Endothelial cell of umbilical vein (primary cell): Measurements from ENCODE around the gene SSC5D. TPM values are rescaled to one million over a fixed set of nuclear protein-coding genes. Genes with fewer than 3 reads are reported as not detected.
A peak's percentile ranks its signal among the peaks of the same experiment; 100 is the strongest.

Experiments used
- Bru-seq: library from RNA; stranded (reverse); fragments of 400-500 nt; gene quantifications from one replicate; lab custom pipeline; 2021; lab: Mats Ljungman, UMichigan
- BruChase-seq, 2 experiments: library from RNA; stranded (reverse); fragments of 400-500 nt; gene quantifications; one replicate each; lab custom pipeline; 2021; lab: Mats Ljungman, UMichigan
- BruUV-seq: library from RNA; stranded (reverse); fragments of 400-500 nt; replicated peaks from 2 replicates; lab custom pipeline; 2021; lab: Mats Ljungman, UMichigan
- CTCF ChIA-PET: fragments of 300-600, 350-600 bp; sonication (Branson Sonifier 250); formaldehyde crosslinking; loops from one replicate; lab custom pipeline; 2021; ENCODE audit warnings: antibody characterized with exemption, inconsistent platforms; lab: Charles Lee
- POLR2A ChIA-PET: fragments of 300-600, 350-600 bp; sonication (Branson Sonifier 250); formaldehyde crosslinking; loops from one replicate; lab custom pipeline; 2021; ENCODE audit warnings: antibody characterized with exemption, inconsistent platforms; lab: Charles Lee
- DNase-seq: peaks from one replicate; pipeline ENCODE4 v3.0.0-alpha.2; 2011; ENCODE audit warnings: low read depth, low spot score
- FAIRE-seq: peaks from 2 replicates; lab custom pipeline; 2011; peaks lifted over from hg19 to GRCh38; lab: Jason Lieb, UNC
- H2AFZ ChIP-seq: 2 replicates; pipeline ENCODE4 v1.6.0; 2012; ENCODE audit warnings: low read depth, low read length, control low read depth, inconsistent platforms
- H3K27ac ChIP-seq: 2 replicates; pipeline ENCODE4 v1.5.1; 2011; ENCODE audit warnings: low read depth, mild to moderate bottlenecking, control low read depth, low read length, moderate library complexity; ENCODE audit not compliant: insufficient read depth
- H3K27me3 ChIP-seq, 2 experiments: 2 replicates each; pipeline versions ENCODE4 v1.6.0 to v1.6.1; 2011; ENCODE audit warnings: low read length in 2 of 2, mixed read lengths in 1 of 2; ENCODE audit not compliant: control insufficient read depth in 2 of 2, insufficient read depth in 2 of 2
- H3K36me3 ChIP-seq, 2 experiments: 2 replicates in 1 of 2; 3 replicates in 1 of 2; pipeline ENCODE4 v1.5.1; 2011; ENCODE audit warnings: low read length in 2 of 2, mild to moderate bottlenecking in 1 of 2, moderate library complexity in 1 of 2; ENCODE audit not compliant: control insufficient read depth in 2 of 2, insufficient read depth in 2 of 2; ENCODE audit errors: extremely low read depth in 1 of 2
- H3K4me1 ChIP-seq: 3 replicates; pipeline ENCODE4 v1.5.1; 2011; ENCODE audit warnings: mild to moderate bottlenecking, low read length; ENCODE audit not compliant: control insufficient read depth, insufficient read depth; ENCODE audit errors: extremely low read depth
- H3K4me2 ChIP-seq: 2 replicates; pipeline ENCODE4 v1.6.1; 2011; ENCODE audit warnings: low read length, control low read depth, mixed read lengths; ENCODE audit not compliant: insufficient read depth
- H3K4me3 ChIP-seq, 3 experiments: fragments of 200-600 bp in 1 of 3; sonication (generic), shearing (Covaris generic) in 1 of 3; replicated peaks in 1 of 3; 2 replicates each; pipeline ENCODE4 v1.5.1; 2011 to 2016; ENCODE audit warnings: control low read depth in 3 of 3, low read length in 3 of 3, mild to moderate bottlenecking in 2 of 3, inconsistent platforms in 1 of 3, low read depth in 1 of 3, moderate library complexity in 1 of 3; ENCODE audit not compliant: insufficient read depth in 1 of 3
- H3K79me2 ChIP-seq: 2 replicates; pipeline ENCODE4 v1.6.0; 2012; ENCODE audit warnings: low read length, inconsistent platforms; ENCODE audit not compliant: control insufficient read depth, insufficient read depth
- H3K9ac ChIP-seq: replicated peaks from 2 replicates; pipeline ENCODE3; 2011; ENCODE audit warnings: low read length, control low read depth; ENCODE audit not compliant: insufficient read depth; ENCODE audit errors: extremely low read depth
- H3K9me1 ChIP-seq: replicated peaks from 3 replicates; pipeline ENCODE4 v1.6.0; 2011; ENCODE audit warnings: mild to moderate bottlenecking, low read length; ENCODE audit not compliant: control insufficient read depth, insufficient read depth; ENCODE audit errors: extremely low read depth
- H3K9me3 ChIP-seq: replicated peaks from 2 replicates; pipeline ENCODE4 v1.5.1; 2012; ENCODE audit warnings: low read length, inconsistent platforms; ENCODE audit not compliant: control insufficient read depth, insufficient read depth
- H4K20me1 ChIP-seq: replicated peaks from 2 replicates; pipeline ENCODE3; 2011; ENCODE audit warnings: mild to moderate bottlenecking, low read length; ENCODE audit not compliant: control insufficient read depth, insufficient read depth; ENCODE audit errors: extremely low read depth
- CTCF ChIP-seq, 2 donors: IDR thresholded peaks; 1 replicate in 1 of 2; 2 replicates in 1 of 2; pipeline ENCODE4 v1.5.1; 2011; ENCODE audit warnings: low read length in 2 of 2, mild to moderate bottlenecking in 2 of 2, moderate library complexity in 2 of 2, control low read depth in 1 of 2, inconsistent platforms in 1 of 2, low read depth in 1 of 2; ENCODE audit not compliant: insufficient read depth in 1 of 2; ENCODE audit errors: extremely low read depth in 1 of 2
- EZH2 ChIP-seq: IDR thresholded peaks from 2 replicates; pipeline ENCODE4 v1.6.1; 2012; ENCODE audit warnings: borderline replicate concordance, low read depth, mild to moderate bottlenecking, moderate library complexity, low read length, inconsistent platforms; ENCODE audit not compliant: severe bottlenecking
- FOS ChIP-seq: IDR thresholded peaks from 2 replicates; pipeline ENCODE4 v1.6.1; 2011; ENCODE audit warnings: mild to moderate bottlenecking, low read length, moderate library complexity, borderline replicate concordance; ENCODE audit not compliant: insufficient read depth
- GATA2 ChIP-seq: IDR thresholded peaks from 2 replicates; pipeline ENCODE4 v1.7.0; 2011; ENCODE audit warnings: low read depth, mild to moderate bottlenecking, moderate library complexity, mixed read lengths, low read length; ENCODE audit not compliant: insufficient read length, insufficient read depth
- JUN ChIP-seq: IDR thresholded peaks from 2 replicates; pipeline ENCODE4 v1.6.1; 2011; ENCODE audit warnings: borderline replicate concordance, low read depth; ENCODE audit not compliant: insufficient read length, insufficient read depth
- MAX ChIP-seq: IDR thresholded peaks from 2 replicates; pipeline ENCODE4 v1.6.1; 2011; ENCODE audit not compliant: insufficient read depth, insufficient read length
- MYC ChIP-seq: IDR thresholded peaks from one replicate; pipeline ENCODE4 v1.6.1; 2011; ENCODE audit warnings: mild to moderate bottlenecking, low read depth, low read length
- POLR2A ChIP-seq: IDR thresholded peaks from 2 replicates; pipeline ENCODE4 v1.6.1; 2012; ENCODE audit warnings: low read depth, mild to moderate bottlenecking, control low read depth, low read length
- POLR2AphosphoS5 ChIP-seq: IDR thresholded peaks from 2 replicates; pipeline ENCODE4 v1.6.1; 2012; ENCODE audit warnings: low read depth, mild to moderate bottlenecking, control low read depth, low read length, moderate library complexity; ENCODE audit not compliant: insufficient read depth
- dilution Hi-C: fragments of 300-500 bp; cut with MboI; formaldehyde crosslinking; loops from one replicate; pipeline ENCODE4 v1.15.0; 2019; ENCODE audit warnings: low sequenced_read_pairs; ENCODE audit not compliant: extremely low pct_ligation_motif_present
- intact Hi-C: fragments of 100-400 bp; cut with micrococcal nuclease; formaldehyde crosslinking; loops from one replicate; pipeline ENCODE4 v1.10.0; 2022
- long read RNA-seq: library from polyadenylated mRNA; stranded (forward); transcript quantifications from one replicate; pipeline ENCODE4 v2.0.0, GENCODE V29; 2021
- polyA minus RNA-seq, 3 experiments: library from RNA; depleted of rRNA, polyadenylated mRNA; stranded (reverse); fragments of >200 nt; gene quantifications; 1 replicate in 1 of 3; 2 replicates in 2 of 3; pipeline ENCODE4 v1.2.3, GENCODE V29; 2011
- polyA plus RNA-seq, 4 experiments: library from polyadenylated mRNA; depleted of rRNA in 3 of 4; stranded (reverse) in 3 of 4; unstranded in 1 of 4; fragments of >200 nt; gene quantifications; 2 replicates each; pipeline versions ENCODE4 v1.2.1 to v1.2.3, GENCODE V29; 2011 to 2012; ENCODE audit warnings: missing spikeins in 1 of 4
- total RNA-seq: library from RNA; stranded (reverse); gene quantifications from 2 replicates; pipeline ENCODE4 v1.2.3, GENCODE V29; 2021

SSC5D gene
- total RNA-seq: 1.0 and 1.3 TPM in 2 replicates
- polyA plus RNA-seq: 0.47 and 0.49 TPM in 2 replicates
- 0.17 and 0.28 TPM in 2 replicates for polyA plus RNA-seq (2011; cell fraction: cytosol; rRNA removed)
- polyA plus RNA-seq (2011; cell fraction: nucleus; rRNA removed): 1.6 and 1.9 TPM in 2 replicates
- 1.7 and 2.4 TPM in 2 replicates for polyA plus RNA-seq (2012)
- 0.19 and 0.53 TPM in 2 replicates for polyA minus RNA-seq
- polyA minus RNA-seq (2011; cell fraction: cytosol; rRNA and poly(A)+ RNA removed): not detected
- 1.2 and 1.5 TPM in 2 replicates for polyA minus RNA-seq (2011; cell fraction: nucleus; rRNA and poly(A)+ RNA removed)
- percentile 17 among the genes with signal in this experiment for Bru-seq, nascent RNA
- BruChase-seq, experiment 1, labeled RNA remaining after a 6-hour chase: percentile 30 among the genes with signal in this experiment
- percentile 20 among the genes with signal in this experiment for BruChase-seq, experiment 2, labeled RNA remaining after a 2-hour chase
- long read RNA-seq: 0 reads

DNA sequence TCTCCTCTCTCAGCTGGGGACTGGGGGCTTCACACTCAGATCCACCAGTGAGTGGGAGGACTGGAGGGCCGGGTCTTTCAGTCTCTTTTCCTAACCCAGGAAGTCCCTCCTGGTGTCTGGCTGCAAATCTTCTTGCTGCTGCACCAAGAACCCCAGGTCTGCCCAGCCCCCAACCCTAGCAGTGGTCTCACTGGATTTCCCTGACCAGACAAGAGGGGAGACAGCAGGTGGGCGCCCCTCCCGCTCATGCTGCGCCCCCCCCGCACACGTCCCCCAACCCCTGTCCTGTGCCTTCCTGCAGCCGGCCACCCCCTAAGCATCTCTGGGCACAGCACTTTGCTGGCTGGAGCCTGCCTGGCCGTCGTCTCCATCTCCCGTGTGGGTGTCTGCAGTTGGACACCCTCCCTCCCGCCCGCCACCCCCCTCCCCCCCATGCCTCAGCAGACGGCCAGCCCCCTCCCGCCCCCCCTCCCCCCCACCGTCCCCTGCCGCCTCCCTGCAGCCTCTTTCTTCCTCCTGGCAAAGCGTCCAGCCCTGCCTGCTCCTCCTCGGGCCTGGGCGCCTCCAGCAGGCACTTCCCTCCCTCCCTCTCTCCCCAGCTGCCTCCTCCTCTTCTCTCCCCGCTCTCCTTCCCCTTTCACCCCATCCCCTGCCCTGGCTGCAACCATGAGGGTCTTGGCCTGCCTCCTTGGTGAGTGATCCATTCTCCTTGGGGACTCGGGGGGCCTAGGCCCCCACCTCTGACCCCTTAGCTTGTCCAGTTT is at the start of gene SSC5D:
TSS of gene SSC5D (plus strand) at position 513 of the 764 bp plus-strand sequence. CDS start at position 667, 154 bp downstream.
- H3K4me1 ChIP-seq: peaks cover 34% of the 10 kb centered on the region
- H4K20me1 ChIP-seq: no peaks in the 10 kb centered on the region
- peak; percentile 33 for FAIRE-seq
- H3K9me1 ChIP-seq: no peaks in the 10 kb centered on the region
- no peaks in the 10 kb centered on the region for H3K27me3 ChIP-seq
- ChIA-PET CTCF (interaction anchor here (0.9 to 6.1 kb wide), 7 partner anchors 11 to 347 kb away, joined by 4 to 91 read pairs (median 14); partner anchors contain the start of gene ZNF628), POLR2A (interaction anchor here (0.5 to 2.2 kb wide), 3 partner anchors 12 to 111 kb away, joined by 3 to 13 read pairs (median 3); partner anchors contain the start of genes FIZ1 and ZNF628)
- dilution Hi-C loops (no loop called here), intact Hi-C loops (loop anchor here (1.0 to 2.0 kb wide), 3 partner anchors 12 to 21 kb away; partner anchors contain the start of gene ZNF628)
- no peak for TF ChIP-seq MYC
- TF ChIP-seq CTCF (IDR thresholded peaks at IDR 0.05; ENCODE audit: extremely low read depth in 1 of 2, insufficient read depth in 1 of 2, low read depth in 1 of 2, low read length in 2 of 2): no peak
- TF ChIP-seq POLR2A: no peak
- no peak for TF ChIP-seq EZH2
- TF ChIP-seq FOS: no peak
- no peak for TF ChIP-seq MAX
- TF ChIP-seq POLR2AphosphoS5: no peak
- no peak for TF ChIP-seq GATA2
- TF ChIP-seq JUN: no peak
- peaks cover 0 to 3% of the 10 kb centered on the region in 2 experiments for H3K36me3 ChIP-seq
- peak within 1 kb of the TSS; percentile 55 for H3K4me2 ChIP-seq
- peaks cover 2% of the 10 kb centered on the region for H3K79me2 ChIP-seq
- peak within 1 kb of the TSS in 1 of 3 experiments; percentile 20 for H3K4me3 ChIP-seq
- H3K27ac ChIP-seq: peak within 1 kb of the TSS; percentile 92
- H2AFZ ChIP-seq: no peak within 1 kb of the TSS
- H3K9ac ChIP-seq: peak within 1 kb of the TSS; percentile 76
- BruUV-seq: no TSS peak
- H3K9me3 ChIP-seq: no peaks in the 10 kb centered on the region
- DNase-seq: no peak
